AG04449 (cell line): Measurements from ENCODE around the gene LGR6.

Experiments
- CTCF ChIA-PET: fragments of 350-600 bp; formaldehyde crosslinking; extraction: SDS; loops from one replicate; lab custom pipeline; 2021; ENCODE audit warnings: antibody characterized with exemption; lab: Yijun Ruan, JAX
- POLR2A ChIA-PET: fragments of 400-600, 350-600 bp; formaldehyde crosslinking; extraction: SDS; loops from one replicate; lab custom pipeline; 2020; ENCODE audit warnings: antibody characterized with exemption, inconsistent platforms; lab: Yijun Ruan, JAX
- DNase-seq: peaks from one replicate; pipeline ENCODE4 v3.0.0-alpha.2; 2010; ENCODE audit warnings: low read depth, low spot score
- H3K4me3 ChIP-seq: 2 replicates; pipeline ENCODE4 v1.5.1; 2011; ENCODE audit warnings: low read depth, mild to moderate bottlenecking, control low read depth, low read length
- CTCF ChIP-seq: IDR thresholded peaks from one replicate; pipeline ENCODE4 v1.5.1; 2011; ENCODE audit warnings: mild to moderate bottlenecking, moderate library complexity, low read length, control low read depth, inconsistent platforms; ENCODE audit not compliant: insufficient read depth; ENCODE audit errors: missing control alignments

The LGR6 gene

DNA sequence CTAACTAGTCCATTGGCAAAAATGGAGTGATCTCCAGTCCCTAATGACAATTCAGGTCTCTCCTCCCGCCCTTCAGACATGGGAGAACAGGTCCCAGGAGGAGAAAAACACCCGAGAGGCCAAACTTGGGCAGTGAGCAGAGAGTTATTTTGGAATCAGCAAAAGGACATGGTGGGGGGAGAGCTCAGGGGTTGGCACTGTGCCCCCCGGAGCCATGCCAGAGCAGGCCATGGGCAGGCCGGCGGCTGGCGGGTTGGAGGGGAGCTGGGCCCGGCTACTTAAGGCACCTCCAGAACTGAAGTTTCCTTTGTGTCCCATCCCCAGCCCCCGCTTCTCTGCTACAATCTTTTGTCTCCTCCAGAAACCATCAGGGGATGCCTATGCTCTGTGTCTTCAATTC is 7.1 kb downstream of the LGR6 start:
- no peak for TF ChIP-seq CTCF
- no peak overlapping the region for H3K4me3 ChIP-seq
- DNase-seq = no peak
- POLR2A ChIA-PET = no interaction called here
- CTCF ChIA-PET = interaction anchor here (0.9 to 3.0 kb wide), 7 partner anchors 8 to 115 kb away, joined by 3 to 23 read pairs (median 12); no protein-coding TSS in a partner anchor

GRCh38 chr1:202201266-202201665 is 7.7 kb downstream of the LGR6 start:
- no peak for DNase-seq
- ChIA-PET POLR2A (no interaction called here), CTCF (interaction anchor here (1.4 to 3.0 kb wide), 4 partner anchors 9 to 115 kb away, joined by 7 to 23 read pairs (median 12); no protein-coding TSS in a partner anchor)
- no peak overlapping the region for H3K4me3 ChIP-seq
- TF ChIP-seq CTCF = no peak

- H3K4me3 ChIP-seq = no peak overlapping the region
- ChIA-PET POLR2A (no interaction called here), CTCF (interaction anchor here (1.2 to 3.0 kb wide), 4 partner anchors 8 to 13 kb away, joined by 5 to 23 read pairs (median 10); partner anchors contain the start of gene LGR6)
- TF ChIP-seq CTCF = no peak
- DNase-seq = no peak
These were observed 8.4 kb downstream of the LGR6 start for GRCh38 chr1:202201971-202202370.

- H3K4me3 ChIP-seq = no peak overlapping the region
- no peak for TF ChIP-seq CTCF
- ChIA-PET CTCF (interaction anchor here (1.2 to 2.5 kb wide), 2 partner anchors 9 to 12 kb away, joined by 5 to 13 read pairs; partner anchors contain the start of gene LGR6), POLR2A (no interaction called here)
- no peak for DNase-seq
These were observed 9.0 kb downstream of the LGR6 start for GRCh38 chr1:202202500-202203168.

GRCh38 chr1:202203238-202204039 is 9.8 kb downstream of the LGR6 start:
- no peak overlapping the region for H3K4me3 ChIP-seq
- no peak for TF ChIP-seq CTCF
- ChIA-PET POLR2A (no interaction called here), CTCF (interaction anchor here (0.9 to 2.5 kb wide), 3 partner anchors 10 to 14 kb away, joined by 3 to 13 read pairs (median 5); partner anchors contain the start of gene LGR6)
- DNase-seq = no peak

DNA sequence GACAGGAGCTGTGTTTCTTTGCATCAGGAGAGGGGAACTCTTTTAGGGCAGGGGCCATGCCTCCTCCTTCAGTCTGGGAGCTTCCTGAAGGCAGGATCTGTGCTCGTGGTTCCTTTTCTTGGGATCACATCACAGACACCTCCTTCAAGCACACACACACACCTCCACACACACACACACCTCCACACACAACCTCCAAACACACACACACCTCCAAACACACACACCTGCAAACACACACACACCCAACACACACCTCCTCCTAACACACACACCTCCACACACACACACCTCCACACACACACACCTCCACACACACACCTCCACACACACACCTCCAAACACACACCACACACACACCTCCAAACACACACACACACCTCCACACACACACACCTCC is 10.5 kb downstream of the LGR6 start:
- no peak for DNase-seq
- H3K4me3 ChIP-seq = no peak overlapping the region
- no peak for TF ChIP-seq CTCF
- ChIA-PET CTCF (interaction anchor here (0.9 to 2.5 kb wide), 2 partner anchors 10 to 15 kb away, joined by 3 to 13 read pairs; partner anchors contain the start of gene LGR6), POLR2A (no interaction called here)
